D341Med (cell line): ENCODE results near the gene RHOA.

Source experiments
- DNase-seq: peaks from one replicate; pipeline ENCODE4 v3.0.0; 2012; ENCODE audit warnings: low spot score

Gene RHOA

DNA sequence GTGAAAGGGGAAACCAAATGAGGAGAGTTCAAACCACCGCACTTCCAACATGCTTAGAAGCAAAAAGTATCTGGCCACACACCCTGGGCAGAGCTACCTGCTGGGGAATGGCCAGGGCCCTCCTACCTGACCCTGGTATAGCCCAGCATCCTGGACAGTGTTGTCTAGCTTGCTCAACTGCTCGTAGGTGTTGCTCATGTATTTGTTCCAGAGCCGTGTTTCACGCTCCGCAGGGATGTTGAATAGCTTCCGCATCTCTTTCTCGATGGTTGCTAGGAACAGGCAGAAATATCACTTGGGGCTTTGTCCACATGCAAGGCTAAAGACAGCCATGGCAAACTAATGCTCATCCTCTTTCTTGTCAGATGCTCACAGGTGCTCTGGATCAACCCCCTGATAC lies 87.0 kb downstream of the RHOA start:
- DNase-seq, result no peak

DNA sequence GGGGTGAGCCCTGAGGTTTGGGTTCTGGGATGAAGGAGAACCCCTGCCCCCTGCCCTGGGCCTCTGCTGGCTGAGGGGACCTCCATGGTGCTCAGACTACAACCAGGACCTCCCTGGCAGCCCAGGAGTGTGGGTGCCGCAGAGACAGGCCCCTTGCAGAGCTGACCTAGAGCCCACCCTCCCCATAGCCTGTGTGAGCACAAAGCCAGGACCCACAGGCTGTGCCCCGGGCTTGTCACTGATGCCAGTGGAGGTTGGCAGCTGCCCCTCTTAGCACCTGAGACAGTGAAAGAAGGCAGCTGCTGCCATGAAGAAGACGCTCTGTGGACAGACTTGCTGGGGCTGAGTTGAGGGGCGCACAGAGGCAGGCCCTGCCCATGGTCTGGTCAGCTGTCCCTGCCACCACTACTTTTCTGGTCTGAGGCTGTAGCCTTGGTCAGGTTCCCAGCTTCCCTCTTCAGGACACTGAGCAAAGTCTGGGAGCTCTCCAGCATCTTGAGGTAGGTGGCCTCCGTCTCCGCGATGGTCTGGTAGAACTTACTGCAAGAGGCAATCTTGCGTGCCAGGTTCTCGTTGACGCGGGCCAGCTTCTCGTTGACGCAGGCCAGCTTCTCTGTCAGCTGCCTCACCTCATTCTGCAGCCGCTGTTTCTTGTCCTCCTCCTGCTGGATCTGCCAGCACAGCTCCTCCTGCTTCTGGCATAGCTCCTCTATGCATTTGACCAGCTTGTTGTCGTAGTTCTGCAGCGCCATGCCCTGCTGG lies 94.9 kb downstream of the RHOA start:
- DNase-seq, result no peak

- no peak for DNase-seq
Measured at GRCh38 chr3:49313896-49314688, 97.7 kb downstream of the RHOA start.

DNA sequence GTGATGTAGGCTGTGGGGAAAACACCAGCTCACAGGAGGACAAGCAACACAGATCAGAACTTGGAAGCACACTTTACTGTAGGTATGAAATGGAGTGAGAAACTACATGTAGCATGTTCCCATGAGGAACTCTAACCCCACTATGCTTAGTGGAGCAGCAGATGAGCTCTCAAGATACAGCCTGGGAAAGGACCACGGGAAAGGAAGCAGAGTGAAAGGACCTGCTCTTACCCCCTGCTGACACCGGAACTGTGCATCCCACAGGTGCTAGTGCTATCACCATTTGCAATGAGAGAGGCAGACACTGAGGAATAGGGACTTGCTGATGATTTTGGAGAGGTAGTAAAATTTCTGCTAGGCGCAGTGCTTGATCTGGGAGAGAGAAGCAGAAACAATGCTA lies 100.5 kb downstream of the RHOA start:
- DNase-seq, result no peak

GRCh38 chr3:49310677-49311076 lies 101.1 kb downstream of the RHOA start:
- no peak for DNase-seq
